HEK293T (cell line): ENCODE results near the gene RAC3.

Experiments used
- CTCF ChIA-PET: fragments of 350-600 bp; formaldehyde crosslinking; extraction: SDS; loops from one replicate; lab custom pipeline; 2021; ENCODE audit warnings: antibody characterized with exemption, inconsistent platforms; lab: Yijun Ruan, JAX
- POLR2A ChIA-PET: fragments of 350-600 bp; formaldehyde crosslinking; extraction: SDS; loops from one replicate; lab custom pipeline; 2020; ENCODE audit warnings: antibody characterized with exemption, inconsistent platforms; lab: Yijun Ruan, JAX
- DNase-seq: peaks from one replicate; pipeline ENCODE4 v3.0.0; 2012; ENCODE audit warnings: mixed read lengths; ENCODE audit errors: extremely low spot score
- ARNT ChIP-seq: fragments of 450-650 bp; IDR thresholded peaks from 2 replicates; pipeline ENCODE4 v1.6.1; 2017; ENCODE audit warnings: mild to moderate bottlenecking
- BHLHE40 ChIP-seq: fragments of 450-650 bp; IDR thresholded peaks from 2 replicates; pipeline ENCODE4 v1.6.1; 2016; ENCODE audit warnings: mild to moderate bottlenecking, moderate library complexity, borderline replicate concordance
- CTBP1 ChIP-seq: fragments of 450-650 bp; IDR thresholded peaks from 2 replicates; pipeline ENCODE4 v1.6.1; 2016; ENCODE audit warnings: borderline replicate concordance
- ELF4 ChIP-seq: fragments of 450-650 bp; IDR thresholded peaks from 2 replicates; pipeline ENCODE4 v1.6.1; 2017; ENCODE audit warnings: antibody characterized with exemption
- FOXA1 ChIP-seq: fragments of 450-650 bp; IDR thresholded peaks from 2 replicates; pipeline ENCODE4 v1.6.1; 2016; ENCODE audit warnings: mild to moderate bottlenecking
- FOXK2 ChIP-seq: fragments of 450-650 bp; IDR thresholded peaks from 2 replicates; pipeline ENCODE4 v1.6.1; 2016; ENCODE audit warnings: mild to moderate bottlenecking
- FOXM1 ChIP-seq: fragments of 450-650 bp; IDR thresholded peaks from 2 replicates; pipeline ENCODE4 v1.6.1; 2017; ENCODE audit warnings: mild to moderate bottlenecking, borderline replicate concordance
- HDGF ChIP-seq: fragments of 450-650 bp; IDR thresholded peaks from 2 replicates; pipeline ENCODE4 v1.6.1; 2017; ENCODE audit warnings: antibody characterized with exemption, borderline replicate concordance
- L3MBTL2 ChIP-seq: fragments of 450-650 bp; conservative IDR thresholded peaks from 2 replicates; pipeline ENCODE4 v1.6.1; 2016; ENCODE audit warnings: mild to moderate bottlenecking
- LEF1 ChIP-seq: fragments of 450-650 bp; IDR thresholded peaks from 2 replicates; pipeline ENCODE4 v1.6.1; 2017; ENCODE audit warnings: mild to moderate bottlenecking, borderline replicate concordance
- NFRKB ChIP-seq: fragments of 450-650 bp; IDR thresholded peaks from 2 replicates; pipeline ENCODE4 v1.6.1; 2016; ENCODE audit warnings: mild to moderate bottlenecking, moderate library complexity
- PKNOX1 ChIP-seq: fragments of 450-650 bp; IDR thresholded peaks from 2 replicates; pipeline ENCODE4 v1.6.1; 2016
- SP1 ChIP-seq: fragments of 450-650 bp; IDR thresholded peaks from 2 replicates; pipeline ENCODE4 v1.6.1; 2017
- SUZ12 ChIP-seq: fragments of 450-650 bp; IDR thresholded peaks from 2 replicates; pipeline ENCODE4 v1.6.1; 2016; ENCODE audit warnings: mild to moderate bottlenecking
- TARDBP ChIP-seq: fragments of 450-650 bp; IDR thresholded peaks from 2 replicates; pipeline ENCODE4 v1.6.1; 2016
- ZNF384 ChIP-seq: fragments of 450-650 bp; IDR thresholded peaks from 2 replicates; pipeline ENCODE4 v1.6.1; 2016

The RAC3 gene

GRCh38 chr17:82013341-82013740 lies 18.1 kb upstream of the RAC3 start:
- ChIA-PET POLR2A (interaction anchor here (1.5 kb wide), 1 partner anchor 9 kb away, joined by 4 read pairs; the partner anchor contains the start of genes CENPX and LRRC45), CTCF (interaction anchor here (0.6 kb wide), 1 partner anchor 95 kb away, joined by 4 read pairs; no protein-coding TSS in a partner anchor)
- no peak for TF ChIP-seq CTBP1
- TF ChIP-seq PKNOX1, result no peak
- no peak for TF ChIP-seq L3MBTL2
- DNase-seq, result no peak

- ChIA-PET POLR2A (interaction anchor here (1.5 kb wide), 1 partner anchor 9 kb away, joined by 4 read pairs; the partner anchor contains the start of genes CENPX and LRRC45), CTCF (no interaction called here)
Observed at GRCh38 chr17:82013772-82014321, 17.6 kb upstream of the RAC3 start.

GRCh38 chr17:82014432-82014831 lies 17.0 kb upstream of the RAC3 start:
- ChIA-PET CTCF (no interaction called here), POLR2A (no interaction called here)
- DNase-seq, result no peak
- TF ChIP-seq CTBP1, result no peak
- no peak for TF ChIP-seq SUZ12
- TF ChIP-seq SP1, result no peak
- no peak for TF ChIP-seq FOXA1
- no peak for TF ChIP-seq L3MBTL2
- TF ChIP-seq FOXM1, result no peak

More at GRCh38 chr17:82013772-82014321, 17.6 kb upstream of the RAC3 start:
- DNase-seq, result no peak
- no peak for TF ChIP-seq FOXK2
- TF ChIP-seq TARDBP, result no peak
- no peak for TF ChIP-seq ZNF384
- no peak for TF ChIP-seq ARNT
- TF ChIP-seq NFRKB, result no peak

- CTCF ChIA-PET, result no interaction called here
- no peak for DNase-seq
- POLR2A ChIA-PET, result no interaction called here
- TF ChIP-seq FOXK2 (no peak), LEF1 (no peak), CTBP1 (no peak), BHLHE40 (no peak), HDGF (no peak)
Observed at GRCh38 chr17:82014971-82015310, 16.5 kb upstream of the RAC3 start.

GRCh38 chr17:82015311-82015971 lies 16.0 kb upstream of the RAC3 start:
- TF ChIP-seq FOXA1, result no peak
- no peak for TF ChIP-seq SP1
- no peak for DNase-seq
- ChIA-PET POLR2A (no interaction called here), CTCF (no interaction called here)

GRCh38 chr17:82016061-82016874 lies 15.2 kb upstream of the RAC3 start:
- TF ChIP-seq ZNF384 (no peak), L3MBTL2 (no peak), SUZ12 (no peak), SP1 (no peak), FOXM1 (no peak), BHLHE40 (no peak), CTBP1 (no peak), HDGF (no peak), ARNT (no peak)
- CTCF ChIA-PET, result no interaction called here
- DNase-seq, result no peak
- POLR2A ChIA-PET, result interaction anchor here (1.0 kb wide), 1 partner anchor 21 kb away, joined by 3 read pairs; the partner anchor contains the start of gene DCXR

- DNase-seq, result no peak
- POLR2A ChIA-PET, result interaction anchor here (1.0 kb wide), 1 partner anchor 21 kb away, joined by 3 read pairs; the partner anchor contains the start of gene DCXR
- CTCF ChIA-PET, result no interaction called here
- no peak for TF ChIP-seq NFRKB
- no peak for TF ChIP-seq SP1
- no peak for TF ChIP-seq LEF1
Observed at GRCh38 chr17:82016875-82017459, 14.5 kb upstream of the RAC3 start.

GRCh38 chr17:82017612-82018151 lies 13.8 kb upstream of the RAC3 start:
- TF ChIP-seq ELF4, result no peak
- TF ChIP-seq L3MBTL2, result no peak
- no peak for TF ChIP-seq LEF1
- TF ChIP-seq NFRKB, result no peak
- no peak for TF ChIP-seq ZNF384
- TF ChIP-seq HDGF, result no peak
- no peak for TF ChIP-seq SUZ12
- TF ChIP-seq FOXA1, result no peak
- no peak for TF ChIP-seq FOXM1
- TF ChIP-seq BHLHE40, result no peak
- TF ChIP-seq ARNT, result no peak
- no peak for TF ChIP-seq FOXK2
- TF ChIP-seq PKNOX1, result no peak
- TF ChIP-seq CTBP1, result no peak
- TF ChIP-seq TARDBP, result no peak
- TF ChIP-seq SP1, result no peak
- ChIA-PET CTCF (no interaction called here), POLR2A (no interaction called here)
- no peak for DNase-seq
